Measurements from ENCODE around the gene STXBP1.
A peak's percentile ranks its signal among the peaks of the same experiment; 100 is the strongest.

The STXBP1 gene

DNA sequence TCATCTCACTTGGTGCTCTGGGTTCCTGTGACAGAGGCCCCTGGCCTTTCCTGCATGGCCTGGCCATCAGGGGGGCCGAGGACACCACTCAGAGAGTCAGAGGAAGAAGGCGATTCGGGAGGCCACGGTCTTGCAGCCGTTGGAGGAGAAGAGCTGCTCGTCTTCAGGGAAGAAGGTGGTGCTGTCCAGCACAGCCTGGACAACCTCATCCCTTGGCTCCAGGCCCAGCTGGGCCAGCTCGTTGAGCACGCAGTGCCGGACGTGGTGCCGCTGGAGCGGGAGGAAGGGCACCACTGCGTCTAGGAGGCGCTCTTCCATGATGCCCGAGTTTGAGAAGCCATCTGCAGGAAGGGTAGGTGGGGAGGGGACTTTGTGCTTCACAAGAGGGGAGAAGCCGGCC is 119.9 kb downstream of the STXBP1 start:
- no peak for DNase-seq (ENCODE audit: extremely low read depth in 1 of 2, low read depth in 1 of 2)

DNA sequence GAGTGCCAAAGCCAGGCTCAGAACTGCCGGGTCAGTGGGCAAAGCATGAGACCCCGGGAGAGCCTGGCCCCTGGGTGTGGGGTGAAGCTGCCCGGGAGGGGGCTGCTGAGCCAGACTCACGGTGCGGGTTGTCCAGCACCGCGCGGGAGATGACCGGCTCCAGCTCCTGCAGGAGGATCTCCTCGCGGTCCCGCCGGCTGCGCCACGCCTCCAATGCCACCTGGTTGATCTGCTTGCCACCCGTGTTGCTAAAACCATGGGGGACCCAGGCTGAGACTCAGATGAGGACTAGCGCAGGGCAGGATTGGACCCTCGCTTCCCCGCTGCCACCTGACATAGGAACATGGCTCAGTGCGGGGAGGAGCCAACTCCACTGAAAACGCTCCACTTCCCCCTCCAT is 120.4 kb downstream of the STXBP1 start:
- no peak for DNase-seq (ENCODE audit: extremely low read depth in 1 of 2, low read depth in 1 of 2)

DNA sequence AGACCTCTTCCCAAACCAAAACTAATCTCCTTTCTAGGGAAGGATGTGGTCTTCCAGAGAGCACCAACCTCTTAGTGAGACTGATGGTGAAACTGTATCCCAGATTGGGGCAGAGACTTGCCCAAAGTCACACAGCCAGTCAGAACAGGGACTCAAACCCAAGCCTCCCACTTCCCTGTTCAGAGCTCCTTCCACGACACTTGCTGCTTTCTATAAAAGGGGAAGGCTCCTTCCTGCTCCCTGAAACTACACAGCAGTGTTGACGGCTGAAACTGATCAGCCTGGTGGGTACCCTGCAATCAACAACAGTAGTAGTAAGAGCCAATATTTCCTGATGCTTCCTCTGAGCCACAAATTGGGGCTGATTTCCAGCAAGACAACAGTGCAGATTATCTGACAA is 121.5 kb downstream of the STXBP1 start:
- no peak for DNase-seq (ENCODE audit: extremely low read depth in 1 of 2, low read depth in 1 of 2)

DNA sequence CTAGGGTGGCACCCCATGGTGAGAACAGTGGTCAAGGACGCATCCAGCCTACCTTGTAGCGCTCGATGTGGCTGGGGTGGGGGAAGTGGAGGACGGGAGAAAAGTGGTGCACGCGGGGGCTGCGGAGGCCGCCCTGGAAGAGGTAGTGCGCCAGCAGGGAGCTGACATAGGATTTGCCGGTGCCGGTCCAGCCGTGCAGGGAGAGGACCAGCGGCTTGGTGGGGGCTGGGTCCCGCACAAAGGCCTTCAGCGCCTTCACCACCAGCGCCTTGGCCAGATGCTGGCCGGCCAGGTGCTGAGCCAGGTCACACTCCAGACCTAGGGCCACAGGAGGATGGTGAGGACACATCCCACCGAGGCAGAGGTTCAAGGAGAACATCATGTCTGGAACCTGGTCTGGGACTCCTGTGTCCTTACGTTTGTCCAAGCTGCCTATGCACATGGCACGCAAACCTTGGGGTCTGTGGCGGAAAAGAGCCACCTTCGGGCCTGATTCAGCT is 122.2 kb downstream of the STXBP1 start:
- no peak for DNase-seq (ENCODE audit: extremely low read depth in 1 of 2, low read depth in 1 of 2)

GRCh38 chr9:127734747-127735529 is 122.9 kb downstream of the STXBP1 start, which contains the start of gene TOR2A:
Gene TOR2A (minus strand): TSS chr9:127735294. CDS start chr9:127735270, 24 bp downstream.
- DNase-seq (ENCODE audit: extremely low read depth in 1 of 2, low read depth in 1 of 2), result peak; percentile 98 to 99

- no peak for DNase-seq (ENCODE audit: extremely low read depth in 1 of 2, low read depth in 1 of 2)
Observed at GRCh38 chr9:127735530-127736185, 123.6 kb downstream of the STXBP1 start.

- no peak for DNase-seq (ENCODE audit: extremely low read depth in 1 of 2, low read depth in 1 of 2)
Observed at GRCh38 chr9:127738666-127739065, 126.6 kb downstream of the STXBP1 start.

DNA sequence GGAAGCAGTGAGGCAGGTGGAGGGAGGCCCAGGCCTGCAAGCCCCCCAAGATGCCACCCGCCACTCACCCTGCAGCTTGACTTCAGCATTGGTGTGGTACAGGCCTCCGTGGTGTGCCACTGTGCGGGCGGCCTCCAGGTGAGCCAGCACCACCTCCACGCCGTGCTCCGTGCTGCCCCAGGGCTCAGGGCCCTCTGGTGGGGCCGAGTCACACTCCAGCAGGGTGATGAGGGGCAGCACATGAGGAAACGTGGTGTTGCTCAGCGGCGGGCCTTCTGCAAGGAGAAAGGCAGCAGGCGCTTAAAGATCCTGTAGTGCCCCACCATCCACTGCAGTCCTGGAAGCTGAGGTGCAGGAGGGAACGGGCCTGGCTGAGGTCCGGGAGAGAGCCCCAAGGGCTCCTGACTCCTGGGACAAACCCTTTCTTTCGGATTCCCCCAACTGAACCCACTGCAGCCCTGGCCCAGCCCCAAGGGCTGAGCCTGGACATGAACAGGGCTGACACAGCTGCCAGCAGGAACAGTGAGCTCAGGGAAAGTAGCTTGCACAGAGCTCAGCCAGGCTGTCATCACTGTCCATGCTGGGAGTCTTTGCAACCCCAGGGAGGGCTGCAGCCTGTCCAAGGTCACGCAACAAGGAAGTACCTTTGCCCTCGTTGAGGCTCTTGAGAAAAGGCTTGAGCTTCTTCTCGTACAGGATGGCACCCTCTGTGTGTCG is 127.7 kb downstream of the STXBP1 start:
- no peak for DNase-seq (ENCODE audit: extremely low read depth in 1 of 2, low read depth in 1 of 2)

- no peak for DNase-seq (ENCODE audit: extremely low read depth in 1 of 2, low read depth in 1 of 2)
Observed at GRCh38 chr9:127741831-127742434, 129.9 kb downstream of the STXBP1 start.

All from activated CD8-positive, alpha-beta memory T cell treated with anti-CD3 and anti-CD28 coated beads for 1 hour (primary cell).